Glutamatergic neuron (in vitro differentiated cells): ENCODE measurements around the gene HDGFL2. TPM values are rescaled to one million over a fixed set of nuclear protein-coding genes. Genes with fewer than 3 reads are reported as not detected.

Experiments
- DNase-seq: peaks from one replicate; pipeline ENCODE4 v3.0.0; 2022
- H3K27ac Mint-ChIP-seq: one replicate; pipeline ENCODE4 v1.8.0; 2020; ENCODE audit warnings: mild to moderate bottlenecking, mixed read lengths, inconsistent platforms; ENCODE audit not compliant: unreplicated experiment
- H3K27me3 Mint-ChIP-seq: one replicate; pipeline ENCODE4 v1.8.0; 2020; ENCODE audit warnings: mild to moderate bottlenecking, moderate library complexity, mixed read lengths, inconsistent platforms; ENCODE audit not compliant: unreplicated experiment
- H3K36me3 Mint-ChIP-seq: one replicate; pipeline ENCODE4 v1.8.0; 2020; ENCODE audit warnings: mild to moderate bottlenecking, mixed read lengths, inconsistent platforms; ENCODE audit not compliant: unreplicated experiment
- H3K4me1 Mint-ChIP-seq: one replicate; pipeline ENCODE4 v1.8.0; 2020; ENCODE audit warnings: mild to moderate bottlenecking, low read depth, mixed read lengths, inconsistent platforms; ENCODE audit not compliant: unreplicated experiment
- H3K4me3 Mint-ChIP-seq: one replicate; pipeline ENCODE4 v1.8.0; 2020; ENCODE audit warnings: mild to moderate bottlenecking, mixed read lengths, inconsistent platforms; ENCODE audit not compliant: unreplicated experiment
- H3K9me3 Mint-ChIP-seq: one replicate; pipeline ENCODE4 v1.8.0; 2020; ENCODE audit warnings: mild to moderate bottlenecking, moderate library complexity, mixed read lengths, inconsistent platforms; ENCODE audit not compliant: unreplicated experiment
- total RNA-seq: library from RNA; stranded (reverse); fragmentation: NEBNext Ultra II Directional; extraction: Animal tissue kit (Norgen Biotek cat#: 25700); gene quantifications from one replicate; pipeline ENCODE4 v1.2.1, GENCODE V29; 2021; ENCODE audit not compliant: unreplicated experiment
- TF ChIP-seq, protein P1 (sequence below): fragments of 200-600 bp; sonication (generic); IDR thresholded peaks from one replicate; pipeline ENCODE4 v1.5.0; 2021; ENCODE audit not compliant: partially characterized antibody, unreplicated experiment

Gene HDGFL2
- total RNA-seq, 1 donor from 2014 or later, result 118 TPM

DNA sequence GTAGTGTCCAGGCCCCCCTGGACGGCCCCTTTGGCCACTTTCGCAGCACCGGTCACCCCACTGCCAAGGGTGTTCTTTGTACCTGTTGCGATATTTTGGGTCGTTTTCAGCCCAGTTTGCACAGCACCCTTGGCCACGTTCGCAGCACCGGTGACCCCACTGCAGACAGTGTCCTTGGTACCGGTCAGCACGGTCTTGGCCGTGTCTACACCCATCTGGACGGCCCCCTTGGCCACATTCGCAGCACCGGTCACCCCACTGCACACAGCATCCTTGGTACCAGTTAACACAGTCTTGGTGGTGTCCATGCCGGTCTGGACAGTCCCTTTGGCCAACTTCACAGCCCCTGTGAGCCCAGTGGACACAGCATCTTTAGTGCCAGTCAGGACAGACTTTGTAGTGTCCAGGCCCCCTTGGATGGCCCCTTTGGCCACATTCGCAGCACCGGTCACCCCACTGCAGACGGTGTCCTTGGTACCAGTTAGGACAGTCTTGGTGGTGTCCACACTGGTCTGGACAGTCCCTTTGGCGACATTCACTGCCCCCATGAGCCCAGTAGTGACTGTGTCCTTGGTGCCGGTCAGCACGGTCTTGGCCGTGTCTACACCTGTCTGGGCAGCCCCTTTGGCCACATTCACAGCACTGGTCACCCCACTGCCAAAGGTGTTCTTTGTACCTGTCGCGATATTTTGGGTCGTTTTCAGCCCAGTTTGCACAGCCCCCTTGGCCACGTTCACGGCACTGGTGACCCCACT, 39.4 kb downstream of the HDGFL2 start:
- TF ChIP-seq, protein P1, sequence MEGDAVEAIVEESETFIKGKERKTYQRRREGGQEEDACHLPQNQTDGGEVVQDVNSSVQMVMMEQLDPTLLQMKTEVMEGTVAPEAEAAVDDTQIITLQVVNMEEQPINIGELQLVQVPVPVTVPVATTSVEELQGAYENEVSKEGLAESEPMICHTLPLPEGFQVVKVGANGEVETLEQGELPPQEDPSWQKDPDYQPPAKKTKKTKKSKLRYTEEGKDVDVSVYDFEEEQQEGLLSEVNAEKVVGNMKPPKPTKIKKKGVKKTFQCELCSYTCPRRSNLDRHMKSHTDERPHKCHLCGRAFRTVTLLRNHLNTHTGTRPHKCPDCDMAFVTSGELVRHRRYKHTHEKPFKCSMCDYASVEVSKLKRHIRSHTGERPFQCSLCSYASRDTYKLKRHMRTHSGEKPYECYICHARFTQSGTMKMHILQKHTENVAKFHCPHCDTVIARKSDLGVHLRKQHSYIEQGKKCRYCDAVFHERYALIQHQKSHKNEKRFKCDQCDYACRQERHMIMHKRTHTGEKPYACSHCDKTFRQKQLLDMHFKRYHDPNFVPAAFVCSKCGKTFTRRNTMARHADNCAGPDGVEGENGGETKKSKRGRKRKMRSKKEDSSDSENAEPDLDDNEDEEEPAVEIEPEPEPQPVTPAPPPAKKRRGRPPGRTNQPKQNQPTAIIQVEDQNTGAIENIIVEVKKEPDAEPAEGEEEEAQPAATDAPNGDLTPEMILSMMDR, result no peak
- H3K9me3 Mint-ChIP-seq, result no peaks in the 10 kb centered on the region
- H3K27me3 Mint-ChIP-seq, result peaks cover 6% of the 10 kb centered on the region
- H3K27ac Mint-ChIP-seq, result no peak overlapping the region
- no peaks in the 10 kb centered on the region for H3K4me1 Mint-ChIP-seq
- no peak overlapping the region for H3K4me3 Mint-ChIP-seq
- no peaks in the 10 kb centered on the region for H3K36me3 Mint-ChIP-seq
- no peak for DNase-seq

DNA sequence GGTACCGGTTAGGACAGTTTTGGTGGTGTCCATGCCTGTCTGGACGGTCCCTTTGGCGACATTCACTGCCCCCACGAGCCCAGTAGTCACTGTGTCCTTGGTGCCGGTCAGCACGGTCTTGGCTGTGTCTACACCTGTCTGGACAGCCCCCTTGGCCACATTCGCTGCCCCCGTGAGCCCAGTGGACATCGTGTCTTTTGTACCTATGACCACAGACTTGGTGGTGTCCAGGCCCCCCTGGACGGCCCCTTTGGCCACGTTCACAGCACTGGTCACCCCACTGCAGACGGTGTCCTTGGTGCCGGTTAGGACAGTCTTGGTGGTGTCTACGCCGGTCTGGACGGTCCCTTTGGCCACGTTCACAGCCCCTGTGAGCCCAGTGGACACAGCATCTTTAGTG, 40.0 kb downstream of the HDGFL2 start:
- Mint-ChIP-seq H3K27ac (no peak overlapping the region), H3K4me3 (no peak overlapping the region), H3K36me3 (no peaks in the 10 kb centered on the region), H3K27me3 (peaks cover 6% of the 10 kb centered on the region), H3K4me1 (no peaks in the 10 kb centered on the region), H3K9me3 (no peaks in the 10 kb centered on the region)
- DNase-seq, result no peak
- TF ChIP-seq, protein P1, result no peak

DNA sequence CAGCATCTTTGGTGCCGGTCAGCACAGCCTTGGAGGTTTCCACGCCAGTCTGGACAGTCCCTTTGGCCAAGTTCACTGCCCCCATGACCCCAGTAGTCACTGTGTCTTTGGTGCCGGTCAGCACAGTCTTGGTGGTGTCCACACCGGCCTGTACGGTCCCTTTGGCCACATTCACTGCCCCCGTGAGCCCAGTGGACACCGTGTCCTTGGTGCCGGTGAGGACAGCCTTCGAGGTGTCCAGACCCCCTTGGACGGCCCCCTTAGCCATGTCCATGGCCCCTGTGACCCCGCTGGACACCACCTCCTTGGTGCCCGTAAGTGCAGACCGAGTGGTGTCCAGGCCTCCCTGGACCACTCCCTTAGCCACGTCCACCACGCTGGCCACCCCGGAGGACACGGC, 41.2 kb downstream of the HDGFL2 start:
- peaks cover 6% of the 10 kb centered on the region for H3K27me3 Mint-ChIP-seq
- H3K9me3 Mint-ChIP-seq, result no peaks in the 10 kb centered on the region
- TF ChIP-seq, protein P1, result no peak
- no peaks in the 10 kb centered on the region for H3K4me1 Mint-ChIP-seq
- no peak for DNase-seq
- H3K36me3 Mint-ChIP-seq, result no peaks in the 10 kb centered on the region
- H3K27ac Mint-ChIP-seq, result no peak overlapping the region
- H3K4me3 Mint-ChIP-seq, result no peak overlapping the region

DNA sequence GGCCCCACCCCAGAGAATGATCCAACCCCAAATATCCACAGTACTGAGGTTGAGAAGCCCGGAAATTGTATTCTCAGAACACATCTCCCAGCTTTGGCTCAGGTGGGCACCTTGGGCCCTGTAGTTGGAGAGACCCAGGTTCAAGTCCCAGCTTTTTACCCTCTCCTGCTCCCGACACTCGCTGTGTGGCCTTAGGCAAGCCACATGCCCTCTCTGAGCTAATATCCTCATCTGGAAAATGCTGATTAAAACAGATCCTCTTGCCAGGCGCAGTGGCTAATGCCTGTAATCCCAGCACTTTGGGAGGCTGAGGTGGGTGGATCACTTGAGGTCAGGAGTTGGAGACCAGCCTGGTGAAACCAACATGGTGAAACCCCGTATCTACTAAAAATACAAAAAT, 43.6 kb downstream of the HDGFL2 start:
- no peak for DNase-seq
- H3K4me1 Mint-ChIP-seq, result no peaks in the 10 kb centered on the region
- TF ChIP-seq, protein P1, result no peak
- peaks cover 6% of the 10 kb centered on the region for H3K27me3 Mint-ChIP-seq
- no peaks in the 10 kb centered on the region for H3K36me3 Mint-ChIP-seq
- peaks cover 3% of the 10 kb centered on the region for H3K9me3 Mint-ChIP-seq
- no peak overlapping the region for H3K4me3 Mint-ChIP-seq
- no peak overlapping the region for H3K27ac Mint-ChIP-seq

DNA sequence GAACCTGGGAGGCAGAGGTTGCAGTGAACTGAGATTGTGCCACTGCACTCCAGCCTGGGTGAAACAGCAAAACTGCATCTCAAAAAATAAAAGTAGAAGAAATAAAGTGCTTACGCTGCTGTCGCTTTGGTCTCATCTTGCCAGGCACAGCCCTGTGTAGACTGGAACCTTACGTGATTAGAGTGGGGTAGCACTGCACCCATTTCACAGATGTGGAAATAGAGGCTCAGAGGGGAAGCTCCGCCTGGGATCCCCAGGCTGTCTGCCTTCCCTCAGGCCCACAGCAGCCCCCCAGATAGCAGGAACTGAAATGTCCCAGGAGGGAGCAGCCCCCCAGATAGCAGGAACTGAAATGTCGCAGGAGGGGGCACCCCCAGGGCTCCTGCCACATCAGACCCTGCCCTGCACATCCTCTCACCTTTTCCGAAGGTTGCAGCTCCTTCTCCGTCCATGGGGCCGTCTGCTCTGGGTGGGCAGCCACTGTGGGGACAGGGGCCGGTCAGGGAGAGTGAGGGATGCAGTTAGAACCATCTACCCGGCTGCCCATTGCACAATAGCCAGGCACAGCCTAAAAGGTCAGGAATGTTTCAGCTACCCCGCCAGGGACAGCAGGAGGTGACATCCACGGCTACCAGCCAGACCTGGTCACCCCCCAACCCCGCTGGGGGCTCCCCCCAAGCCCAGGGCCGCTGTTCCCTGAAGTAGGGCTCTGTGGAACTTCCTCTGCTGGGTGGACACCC, 44.3 kb downstream of the HDGFL2 start:
- H3K4me3 Mint-ChIP-seq, result no peak overlapping the region
- no peaks in the 10 kb centered on the region for H3K4me1 Mint-ChIP-seq
- no peak for DNase-seq
- H3K36me3 Mint-ChIP-seq, result no peaks in the 10 kb centered on the region
- TF ChIP-seq, protein P1, result no peak
- H3K27ac Mint-ChIP-seq, result no peak overlapping the region
- H3K9me3 Mint-ChIP-seq, result peaks cover 3% of the 10 kb centered on the region
- peaks cover 5% of the 10 kb centered on the region for H3K27me3 Mint-ChIP-seq
